Testis (tissue), 2 donors: ENCODE measurements around the gene KRT12.

ENCODE experiments used
- CTCF ChIP-seq, 3 experiments: fragments of 450-650 bp in 2 of 3; fragments of 200-600 bp in 1 of 3; sonication (generic) in 1 of 3; IDR thresholded peaks; one replicate each; pipeline ENCODE4 v1.5.1; 2016 to 2019; ENCODE audit warnings: antibody characterized with exemption in 3 of 3, mild to moderate bottlenecking in 2 of 3, moderate library complexity in 1 of 3
- POLR2A ChIP-seq: fragments of 450-650 bp; IDR thresholded peaks from one replicate; pipeline ENCODE4 v1.6.1; 2017; ENCODE audit warnings: antibody characterized with exemption, mild to moderate bottlenecking, moderate library complexity

DNA sequence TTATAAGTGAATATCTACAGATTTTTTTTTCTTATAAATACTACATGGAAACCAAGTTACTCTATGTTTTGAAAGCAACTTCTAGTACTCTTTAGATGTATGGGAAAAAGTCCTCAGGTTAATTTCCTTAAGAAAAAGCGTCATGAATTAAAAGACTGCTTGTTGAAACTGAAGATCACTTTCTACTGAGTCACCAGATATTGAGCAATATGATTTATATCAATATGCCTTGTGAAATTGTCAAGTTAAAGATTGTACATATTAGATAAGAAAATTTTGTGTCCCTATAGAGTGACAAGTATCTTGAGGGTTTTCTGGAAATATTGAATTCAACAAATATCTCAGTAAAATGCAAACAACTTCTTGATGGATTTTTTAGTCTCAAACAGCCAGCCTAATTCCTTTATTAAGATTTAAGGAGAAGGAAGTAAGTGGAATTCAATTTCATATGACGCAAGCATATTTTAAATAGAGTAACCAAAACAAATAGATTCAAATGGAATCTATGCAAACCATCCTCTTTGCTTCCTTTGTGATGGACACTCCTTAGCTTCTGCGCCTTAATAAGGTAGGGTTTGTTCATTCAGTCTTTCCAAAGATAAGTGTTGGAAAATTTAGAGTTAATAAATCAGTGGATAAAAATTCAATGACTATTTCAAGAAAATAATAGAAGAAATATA, 16.6 kb downstream of the KRT12 start:
- TF ChIP-seq POLR2A (no peak), CTCF (IDR thresholded peaks at IDR 0.05) (no peak)
